Glomerular visceral epithelial cell (primary cell): ENCODE measurements around the gene SLC10A1.
"Not testable (repeated sequence)": the region's sequence is repeated elsewhere in the genome, so short reads cannot be mapped to it uniquely, and the experiment has no call there.

ENCODE experiments used
- DNase-seq: peaks from one replicate; pipeline ENCODE4 v3.0.0-alpha.2; 2016; ENCODE audit errors: extremely low spot score

SLC10A1 gene

DNA sequence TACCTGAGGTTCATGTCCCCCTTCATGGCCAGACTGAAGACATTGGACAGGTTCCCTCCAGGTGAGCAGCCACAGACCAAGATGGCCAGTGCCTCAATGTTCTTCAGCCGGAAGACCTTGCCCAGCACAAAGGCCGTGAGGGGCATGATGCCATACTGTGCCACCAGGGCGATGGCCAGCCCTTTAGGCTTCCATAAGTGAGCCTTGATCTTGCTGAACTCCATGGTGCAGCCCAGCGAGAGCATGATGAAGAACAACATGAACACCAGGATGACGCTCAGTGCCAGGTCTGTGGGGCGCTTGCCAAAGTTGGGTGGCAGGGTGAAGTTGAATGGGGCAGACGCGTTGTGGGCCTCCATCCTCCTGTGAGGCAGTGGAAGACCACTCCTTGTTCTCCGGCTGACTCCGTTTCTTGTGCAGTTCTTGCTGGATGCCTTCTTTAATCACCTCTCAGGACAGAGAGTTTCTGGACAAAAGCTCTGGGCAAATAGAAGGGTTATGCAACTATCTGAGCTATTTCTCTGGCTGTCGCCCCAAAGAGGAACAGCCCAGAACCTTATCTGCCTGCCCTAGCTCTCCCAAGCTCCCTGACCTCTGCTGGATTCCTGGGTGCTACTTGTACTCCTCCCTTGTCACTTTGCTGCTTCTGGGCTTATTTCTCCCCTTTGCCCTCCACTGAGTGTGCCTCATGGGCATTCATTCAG, at the start of gene SLC10A1:
TSS of gene SLC10A1 (minus strand) at position 445 of the 704 bp plus-strand sequence. CDS start at position 359, 86 bp downstream.
- no peak for DNase-seq

DNA sequence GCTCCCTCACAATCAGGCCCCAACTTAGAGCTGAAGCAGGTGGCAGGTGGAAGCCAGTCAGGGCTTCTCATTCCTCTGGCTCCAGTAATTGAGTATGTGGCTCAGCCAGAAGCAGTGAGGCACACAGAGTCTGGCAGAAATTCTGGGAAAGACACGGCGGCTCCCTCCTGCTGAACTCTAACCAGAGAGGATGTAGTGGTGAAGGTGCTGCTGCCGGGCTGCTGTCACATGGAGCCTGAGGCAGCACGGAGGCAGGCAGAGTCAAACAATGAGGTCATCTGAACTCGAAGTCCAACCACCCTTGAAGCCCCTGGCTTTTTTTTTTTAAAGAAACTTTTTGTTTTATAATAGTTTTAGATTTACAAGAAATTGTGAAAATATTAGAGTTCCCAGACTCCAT, 48.7 kb upstream of the SLC10A1 start:
- DNase-seq, result peak; percentile 22

DNA sequence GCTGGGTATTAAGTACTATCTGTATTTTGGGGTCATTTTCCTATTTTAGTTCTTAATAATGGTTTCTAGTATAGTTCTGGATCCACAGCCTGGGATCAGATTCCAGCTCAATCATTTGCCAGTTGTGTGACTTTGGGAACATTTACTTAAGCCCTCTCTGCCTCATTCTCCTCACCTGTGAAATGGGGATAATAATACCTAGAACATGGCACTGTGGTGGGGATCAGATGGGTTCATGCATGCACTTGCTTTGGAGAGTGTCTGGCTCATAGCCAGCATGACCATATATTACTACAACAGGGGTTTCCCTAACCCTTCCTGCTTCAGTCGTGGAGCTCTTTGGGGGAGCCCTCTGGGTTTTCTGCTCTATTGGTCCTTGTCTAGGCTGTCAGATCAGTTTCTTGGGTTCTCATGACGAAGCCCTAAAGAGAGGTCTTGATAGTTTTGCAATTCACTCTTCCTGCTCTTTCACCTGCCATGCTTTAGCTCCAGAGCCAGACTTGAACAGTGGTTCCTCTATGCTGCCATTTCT, 48.1 kb upstream of the SLC10A1 start:
- DNase-seq, result no peak

DNA sequence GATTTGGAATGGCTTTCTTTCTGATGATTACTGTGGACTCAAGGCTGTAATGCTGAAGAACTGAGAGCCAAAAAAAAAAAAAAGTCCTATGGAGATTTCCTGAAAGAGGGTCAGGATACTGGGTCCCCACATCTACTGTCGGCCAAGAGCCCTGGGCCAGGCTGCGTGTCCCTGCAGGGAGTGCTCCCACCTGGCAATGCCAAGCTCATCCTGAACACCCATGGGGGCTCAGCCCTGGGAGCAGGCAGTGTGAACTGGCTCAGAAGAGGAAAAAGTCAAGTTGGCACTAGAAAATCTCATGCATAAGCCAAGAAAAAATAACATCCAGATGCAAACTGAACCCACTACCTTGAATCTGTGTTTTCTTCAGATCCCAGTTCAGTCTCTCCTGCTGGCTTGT, 47.1 kb upstream of the SLC10A1 start:
- DNase-seq, result no peak

DNA sequence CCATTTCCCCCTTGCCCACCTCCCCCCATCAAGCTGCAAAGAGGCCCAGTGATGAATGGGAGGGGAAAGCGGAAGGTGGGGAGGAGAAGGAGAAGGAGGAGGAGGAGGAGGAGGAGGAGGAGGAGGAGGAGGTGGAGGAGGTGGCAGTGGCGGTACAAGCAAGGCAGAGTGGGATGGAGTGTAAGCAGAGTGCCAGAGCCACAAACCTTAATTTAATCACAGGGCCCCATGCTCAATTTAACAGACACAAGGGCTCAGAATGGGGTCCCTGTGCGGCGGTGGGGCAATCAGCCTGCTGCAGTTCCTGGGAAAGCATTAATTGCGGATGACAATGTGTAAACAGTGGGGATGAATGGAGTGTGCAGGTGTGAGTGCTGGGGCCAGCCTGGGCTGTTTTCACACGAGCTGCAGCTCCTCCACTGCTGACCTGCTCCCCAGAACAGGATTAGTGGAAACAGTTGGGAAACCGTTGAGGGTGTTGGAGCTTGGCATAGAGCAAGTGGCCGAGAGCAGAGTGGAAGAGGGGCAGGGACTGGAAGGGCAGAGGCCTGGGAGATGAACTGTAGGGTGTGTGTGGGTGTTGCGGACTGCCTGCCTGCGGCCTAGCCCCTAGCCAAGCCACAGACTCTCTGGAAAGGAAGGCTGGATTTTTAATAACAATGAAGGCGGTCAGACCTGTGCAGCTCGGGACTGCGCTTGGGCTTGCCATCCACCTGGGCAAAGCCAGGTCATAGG, 45.8 kb upstream of the SLC10A1 start:
- DNase-seq, result no peak

DNA sequence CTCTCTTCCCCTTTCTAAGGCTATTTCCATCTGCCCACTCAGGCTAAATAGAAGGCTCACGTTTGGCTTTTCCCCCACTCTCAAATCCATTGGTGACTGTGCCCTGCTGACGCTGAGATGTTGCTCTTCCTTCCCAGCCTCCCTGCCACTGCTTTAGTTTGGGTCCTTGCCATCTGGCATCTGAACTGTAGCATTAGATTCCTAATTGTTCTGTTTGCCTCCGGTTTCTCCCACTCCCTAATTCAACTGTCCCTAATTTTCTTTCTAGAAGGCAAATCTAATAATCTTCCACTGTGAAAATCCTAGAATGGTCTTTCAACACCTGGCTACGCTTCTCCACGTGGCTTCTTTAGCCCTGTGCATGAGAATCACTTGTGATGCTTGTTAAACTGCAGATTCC, 44.6 kb upstream of the SLC10A1 start:
- DNase-seq, result no peak

DNA sequence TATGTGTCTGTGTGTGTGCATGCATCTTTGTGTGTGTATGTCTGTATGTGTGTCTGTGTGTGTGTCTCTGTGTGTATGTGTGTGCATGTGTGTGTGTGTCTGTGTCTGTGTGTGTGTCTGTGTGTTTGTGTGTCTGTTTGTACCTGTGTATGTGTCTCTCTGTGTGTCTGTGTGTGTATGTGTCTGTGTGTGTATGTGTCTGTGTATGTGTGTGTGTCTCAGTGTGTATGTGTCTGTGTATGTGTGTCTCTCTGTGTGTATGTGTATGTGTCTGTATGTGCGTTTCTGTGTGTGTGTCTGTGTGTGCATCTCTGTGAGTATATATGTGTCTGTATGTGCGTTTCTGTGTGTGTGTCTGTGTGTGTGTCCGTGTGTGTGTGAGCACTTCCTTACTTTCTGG, 42.6 kb upstream of the SLC10A1 start:
- no peak for DNase-seq

DNA sequence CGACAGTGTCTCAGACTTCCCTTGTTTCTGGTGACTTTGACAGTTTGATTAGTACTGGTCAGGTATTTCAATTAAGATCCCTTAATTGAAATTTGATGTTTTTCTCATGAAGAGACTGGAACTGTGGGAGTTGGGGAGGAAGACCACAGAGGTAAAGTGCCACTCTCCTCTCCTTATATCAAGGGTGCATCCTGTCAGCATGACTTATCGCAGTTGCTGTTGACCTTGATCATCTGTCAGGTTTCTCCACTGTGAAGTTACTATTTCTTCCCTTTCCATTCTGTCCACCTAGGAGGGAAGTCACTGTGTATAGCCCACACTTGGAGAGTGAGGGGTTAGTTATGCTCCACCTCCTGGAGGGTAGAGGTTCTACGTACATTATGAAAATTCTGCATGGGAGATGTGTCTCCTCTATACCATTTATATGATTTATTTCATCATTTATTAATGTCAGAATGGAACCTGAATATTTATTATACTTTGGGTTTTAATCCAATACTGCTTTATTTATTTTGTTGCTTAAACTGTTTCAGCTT, 41.9 kb upstream of the SLC10A1 start:
- DNase-seq, result no peak

DNA sequence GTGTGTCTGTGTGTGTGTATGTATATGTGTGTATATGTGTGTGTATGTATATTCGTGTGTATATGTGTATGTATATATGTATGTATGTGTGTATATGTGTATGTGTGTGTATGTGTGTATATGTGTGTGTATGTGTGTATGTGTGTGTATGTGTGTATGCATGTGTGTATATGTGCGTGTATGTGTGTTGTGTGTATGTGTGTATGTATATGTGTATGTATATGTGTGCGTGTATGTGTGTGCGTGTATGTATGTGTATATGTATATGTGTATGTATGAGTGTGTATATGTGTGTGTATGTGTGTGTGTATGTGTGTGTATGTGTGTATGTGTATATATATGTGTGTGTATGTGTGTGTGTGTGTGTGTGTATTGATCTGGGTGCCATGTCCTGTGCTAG, 31.8 kb upstream of the SLC10A1 start:
- DNase-seq, result no peak

DNA sequence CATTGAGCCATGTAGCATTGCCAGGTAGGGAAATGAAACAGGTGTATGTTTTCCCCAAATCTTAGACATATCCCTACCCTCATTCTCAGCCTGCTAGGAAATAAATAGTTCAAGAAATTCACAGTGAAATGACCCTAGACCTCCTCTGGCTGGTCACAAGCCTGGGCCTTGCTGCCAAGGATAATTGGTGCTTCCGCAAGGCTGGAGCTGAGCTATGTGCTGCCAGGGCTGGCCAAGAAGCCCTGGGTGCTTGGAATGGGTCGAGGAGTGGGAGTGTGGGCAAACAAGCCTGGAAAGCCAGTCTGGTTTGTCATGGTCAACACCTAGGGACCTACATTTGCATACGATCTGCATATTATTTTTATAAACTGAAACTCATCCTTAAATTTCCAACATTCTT, 31.3 kb upstream of the SLC10A1 start:
- DNase-seq, result no peak

DNA sequence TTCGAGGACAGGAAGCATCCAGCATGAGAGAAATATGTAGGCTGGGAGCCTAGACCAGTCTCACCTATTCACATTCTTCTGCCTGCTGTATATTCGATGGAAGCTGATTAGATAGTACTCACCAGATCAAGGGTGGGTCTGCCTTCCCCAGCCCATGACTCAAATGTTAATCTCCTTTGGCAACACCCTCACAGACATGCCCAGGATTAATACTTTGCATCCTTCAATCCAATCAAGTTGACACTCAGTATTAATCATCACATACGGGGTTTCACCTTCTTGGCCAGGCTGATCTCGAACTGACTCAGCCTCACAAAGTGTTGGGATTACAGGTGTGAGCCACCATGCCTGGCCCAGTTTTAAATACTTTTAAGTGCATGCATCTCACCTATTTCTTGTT, 30.5 kb upstream of the SLC10A1 start:
- DNase-seq, result no peak

DNA sequence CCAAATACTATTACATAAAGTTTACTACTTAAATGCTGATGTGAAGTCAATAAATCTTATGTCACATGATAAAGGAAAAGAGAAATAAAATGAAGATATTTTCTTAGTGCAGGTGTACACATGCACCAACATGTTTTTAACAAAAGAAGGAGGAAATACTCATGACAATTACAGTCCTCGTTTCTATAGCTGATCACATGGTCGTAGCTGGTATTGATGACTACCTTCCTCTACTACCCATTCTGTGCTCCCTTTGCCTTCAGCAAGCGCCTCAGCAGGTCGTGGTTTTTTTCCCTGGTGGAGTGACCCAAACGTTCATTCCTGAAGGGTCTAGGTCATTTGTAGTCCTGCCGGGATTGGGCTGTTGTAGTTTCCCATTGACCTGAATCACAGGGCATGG, 25.4 kb upstream of the SLC10A1 start:
- no peak for DNase-seq

DNA sequence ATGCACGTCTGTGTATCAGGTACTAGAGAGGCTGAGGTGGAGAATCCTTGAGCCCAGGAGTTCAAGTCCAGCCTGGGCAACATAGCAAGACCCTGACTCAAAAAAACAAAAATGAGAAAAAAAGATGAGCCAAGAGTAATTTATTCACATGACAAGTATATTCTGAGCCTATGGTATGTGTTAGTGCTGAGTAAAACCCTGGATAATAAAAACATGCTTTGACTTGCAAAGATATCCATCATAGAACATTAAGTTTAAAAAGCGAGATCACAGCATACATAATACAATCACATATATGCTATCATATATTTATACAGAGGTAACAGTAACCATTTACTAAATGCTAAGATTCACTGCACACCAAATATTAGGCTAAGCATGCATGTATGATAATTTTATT, 23.9 kb upstream of the SLC10A1 start:
- no peak for DNase-seq

DNA sequence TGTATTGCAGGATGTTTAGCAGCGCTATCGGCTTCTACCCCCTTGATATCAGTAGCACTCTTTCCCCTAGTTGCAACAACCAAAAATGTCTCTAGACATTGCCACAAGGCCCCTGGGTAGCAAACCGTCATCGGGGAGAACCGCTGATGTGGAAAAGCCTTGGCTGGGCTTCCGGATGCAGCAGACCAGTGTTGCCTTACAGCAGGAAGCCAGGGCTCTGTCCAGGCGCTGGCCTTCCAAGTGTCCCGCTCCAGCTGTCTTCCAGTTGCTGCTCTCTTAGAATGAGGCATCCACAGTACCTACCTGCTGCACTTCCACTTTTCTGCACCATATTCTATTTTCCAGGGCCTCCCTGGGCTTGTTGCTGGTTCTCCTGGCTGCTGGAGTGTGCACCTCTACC, 22.6 kb upstream of the SLC10A1 start:
- no peak for DNase-seq

DNA sequence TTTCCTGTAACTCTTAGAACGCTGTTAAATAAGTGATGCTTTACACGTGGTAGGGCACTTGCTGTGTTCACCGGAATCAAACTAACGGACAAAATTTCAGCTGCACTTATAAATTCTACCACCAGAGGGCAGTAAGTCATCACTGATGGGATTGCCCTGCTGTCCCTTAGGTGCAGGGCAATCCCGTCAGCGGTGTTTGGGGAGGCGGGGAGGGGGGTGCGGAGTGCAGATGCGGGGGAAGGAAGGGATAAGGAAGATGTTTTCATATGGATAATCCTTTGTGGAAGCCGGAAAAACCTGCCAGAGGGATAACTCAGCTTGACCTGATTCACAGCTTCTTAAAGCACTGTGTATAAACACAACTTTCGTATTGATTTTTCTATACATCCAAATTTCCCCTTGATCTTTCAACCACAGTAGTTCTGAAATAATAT, 21.7 kb upstream of the SLC10A1 start:
- peak; percentile 75 for DNase-seq

DNA sequence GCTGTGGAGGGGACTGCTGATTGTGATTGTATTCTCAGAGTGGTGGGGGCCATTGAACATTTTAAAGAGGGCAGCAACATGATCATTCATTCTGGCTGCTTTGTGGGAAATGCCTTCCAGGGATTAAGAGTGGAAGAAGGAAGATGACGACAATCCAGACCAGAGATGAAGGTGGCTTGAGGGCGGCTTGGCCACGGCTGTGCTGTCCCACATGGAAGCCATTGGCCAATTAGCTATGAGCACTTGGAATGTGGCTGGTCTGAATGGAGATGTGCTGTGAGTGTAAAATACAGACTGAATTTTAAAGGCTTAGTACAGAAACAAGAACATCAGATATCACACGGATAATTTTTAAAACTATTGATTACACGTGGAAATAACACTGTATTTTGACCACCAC, 19.2 kb upstream of the SLC10A1 start:
- no peak for DNase-seq

DNA sequence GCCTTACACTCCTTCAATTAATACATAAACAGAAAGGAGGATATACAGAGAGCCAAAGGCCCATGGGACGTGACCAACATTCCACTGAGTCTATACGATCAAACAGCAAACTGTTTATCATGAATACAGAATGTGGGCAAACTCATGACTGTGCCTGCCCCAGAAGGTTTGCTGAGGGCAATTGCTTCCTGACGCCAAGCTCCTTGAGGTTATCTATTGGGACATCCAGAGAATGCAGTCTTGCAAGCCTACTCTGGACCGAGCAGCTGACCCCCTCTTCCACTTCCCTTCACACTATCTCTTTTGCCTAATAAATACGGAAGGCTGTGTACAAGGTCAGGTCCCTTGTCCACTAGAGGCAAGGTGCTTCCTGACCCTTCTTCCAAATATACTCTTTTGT, 18.5 kb upstream of the SLC10A1 start:
- no peak for DNase-seq

DNA sequence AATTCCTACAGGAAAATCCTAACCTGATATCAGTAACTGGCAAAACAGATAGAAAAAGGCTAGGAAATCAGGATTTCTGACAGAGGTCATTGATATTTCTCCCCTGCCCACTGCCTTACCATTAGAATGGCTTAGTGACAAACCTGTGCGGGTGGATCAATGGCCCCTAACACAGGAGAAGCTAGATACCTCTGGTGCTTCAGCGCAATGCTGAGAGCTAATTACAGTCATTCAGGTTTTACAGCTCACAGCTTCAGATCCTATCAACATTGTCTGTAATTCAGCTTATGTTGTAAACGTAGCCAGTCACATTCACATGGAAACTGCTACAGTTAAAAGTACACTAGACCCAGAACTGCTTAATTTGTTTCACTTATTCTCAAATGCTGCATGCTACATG, 17.4 kb upstream of the SLC10A1 start:
- no peak for DNase-seq

DNA sequence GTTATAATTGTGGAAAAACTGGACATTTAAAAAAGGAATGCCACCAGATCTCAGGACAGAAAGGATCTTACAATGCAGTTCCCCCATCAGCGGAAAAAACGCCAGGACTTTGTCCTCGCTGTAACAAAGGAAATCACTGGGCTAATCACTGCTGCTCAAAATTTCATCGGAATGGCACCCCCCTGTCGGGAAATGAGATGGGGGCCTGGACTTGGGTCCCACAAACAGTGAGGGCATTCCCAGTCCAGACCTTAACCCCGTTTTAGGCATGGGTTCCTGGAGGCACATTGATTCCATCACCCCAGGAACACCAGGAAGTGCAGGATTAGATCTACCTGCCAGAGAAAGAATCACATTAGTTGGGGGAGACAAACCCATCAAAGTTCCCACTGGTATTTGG, 16.3 kb upstream of the SLC10A1 start:
- not testable (repeated sequence) for DNase-seq

DNA sequence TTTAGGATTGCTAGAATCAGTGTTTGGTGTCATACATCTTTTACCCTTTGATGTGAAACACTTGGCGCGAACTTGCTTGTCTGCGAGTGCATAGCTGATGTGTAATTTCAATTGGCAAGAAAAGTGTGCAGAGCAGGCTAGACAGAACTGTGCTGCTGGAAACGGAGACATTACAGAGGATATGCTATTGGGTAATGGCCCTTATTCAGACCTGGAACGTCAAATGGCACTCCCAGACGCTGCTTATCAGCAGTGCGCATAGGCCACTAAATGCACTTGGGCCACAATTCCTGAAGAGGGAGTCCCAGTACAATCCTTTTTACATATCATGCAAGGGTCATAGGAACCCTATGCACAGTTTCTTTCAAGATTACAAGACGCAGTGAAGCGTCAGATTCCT, 15.7 kb upstream of the SLC10A1 start:
- no peak for DNase-seq

DNA sequence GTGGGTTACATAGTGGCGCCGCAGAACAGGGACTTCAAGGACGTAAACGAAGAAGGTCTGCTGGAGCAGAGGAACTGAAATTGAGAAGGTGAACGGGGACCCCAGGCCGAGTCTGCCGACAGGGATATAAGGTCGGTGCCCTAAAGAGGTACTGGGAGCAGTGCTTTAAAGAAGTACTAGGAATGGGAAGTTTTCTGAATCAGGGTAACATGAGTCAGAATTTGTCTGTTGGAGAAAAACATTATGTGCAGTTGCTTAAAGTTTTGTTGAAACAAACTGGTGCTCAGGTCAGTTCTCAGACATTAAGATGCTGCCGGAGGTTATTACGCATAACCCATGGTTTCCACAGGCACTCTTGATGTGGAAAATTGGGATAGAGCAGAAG, 14.8 kb upstream of the SLC10A1 start:
- no peak for DNase-seq

DNA sequence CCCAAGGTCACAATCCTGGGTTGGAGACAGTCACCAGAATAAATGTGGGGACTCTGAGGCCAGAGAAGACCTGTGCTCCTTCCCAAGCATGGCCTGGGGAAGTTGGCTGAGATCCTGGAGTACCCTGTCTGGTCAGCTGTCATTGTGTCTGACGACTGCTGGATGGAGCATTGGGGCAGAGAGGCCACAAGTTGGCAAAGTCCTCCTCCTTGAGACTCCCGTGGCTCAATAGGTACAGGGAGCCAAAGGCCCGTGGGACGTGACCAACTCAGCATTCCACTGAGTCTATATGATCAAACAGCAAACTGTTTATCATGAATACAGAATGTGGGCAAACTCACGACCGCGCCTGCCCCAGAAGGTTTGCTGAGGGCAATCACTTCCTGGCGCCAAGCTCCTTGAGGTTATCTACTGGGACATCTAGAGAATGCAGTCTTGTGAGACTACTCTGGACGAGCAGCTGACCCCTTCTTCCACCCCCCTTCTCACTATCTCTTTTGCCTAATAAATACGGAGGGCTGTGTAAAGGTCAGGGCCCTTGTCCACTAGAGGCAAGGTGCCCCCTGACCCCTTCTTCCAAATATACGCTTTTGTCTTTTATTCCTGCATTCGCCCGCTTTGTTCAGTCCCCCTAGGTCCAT, 14.3 kb upstream of the SLC10A1 start:
- no peak for DNase-seq
